ENCODE data around the gene DCX. TPM values are rescaled to one million over a fixed set of nuclear protein-coding genes. Genes with fewer than 3 reads are reported as not detected.

Gene DCX
- total RNA-seq, 1 experiment from 2014 or later: not detected

- H3K27ac ChIP-seq (ENCODE audit: low read depth, low read length): no peak overlapping the region
- CTCF ChIA-PET: no interaction called here
- H3K4me2 ChIP-seq (ENCODE audit: low read length): no peak overlapping the region
- H3K36me3 ChIP-seq (ENCODE audit: control insufficient read depth in 1 of 2, insufficient read depth in 2 of 2, low read length in 2 of 2): no peaks in the 10 kb centered on the region
- no peaks in the 10 kb centered on the region for H3K79me2 ChIP-seq (ENCODE audit: insufficient read depth, low read length)
- no peaks in the 10 kb centered on the region for H3K4me1 ChIP-seq (ENCODE audit: control insufficient read depth in 1 of 2, insufficient read depth in 2 of 2, low read length in 2 of 2)
- RAD21 ChIA-PET (ENCODE audit: low non-redundant PET in 1 of 2, low total read pairs in 2 of 2, uncharacterized antibody in 2 of 2, unreplicated experiment in 2 of 2): no interaction called here
- H4K20me1 ChIP-seq (ENCODE audit: insufficient read depth): no peaks in the 10 kb centered on the region
- no peak for TF ChIP-seq RAD21 (IDR thresholded peaks at IDR 0.05; ENCODE audit: low read depth)
- TF ChIP-seq MAX (IDR thresholded peaks at IDR 0.05): no peak
- no peak for TF ChIP-seq YY1 (IDR thresholded peaks at IDR 0.05; ENCODE audit: extremely low read depth, insufficient replicate concordance, low read depth, low read length)
- no peak for TF ChIP-seq SRF (IDR thresholded peaks at IDR 0.05; ENCODE audit: low read depth)
- TF ChIP-seq EZH2 (IDR thresholded peaks at IDR 0.05): no peak
- no peak for TF ChIP-seq REST (IDR thresholded peaks at IDR 0.05; ENCODE audit: low read depth)
- TF ChIP-seq ATF3 (IDR thresholded peaks at IDR 0.05): no peak
- no peak for TF ChIP-seq ZNF274 (IDR thresholded peaks at IDR 0.05; ENCODE audit: low read depth, low read length)
- no peak for TF ChIP-seq SIN3A (IDR thresholded peaks at IDR 0.05; ENCODE audit: low read depth)
- TF ChIP-seq CBX3 (IDR thresholded peaks at IDR 0.05; ENCODE audit: low read depth): no peak
- no peak overlapping the region for H3K4me3 ChIP-seq (replicated peaks in 1 of 2; ENCODE audit: low read depth in 1 of 2, low read length in 2 of 2)
- 0 out of 2 replicates have a peak, but pooled peaks cover 20% of the 10 kb centered on the region for H3K27me3 ChIP-seq (ENCODE audit: insufficient read depth, low read length)
- DNase-seq (ENCODE audit: low read depth, low spot score) (no peak), ATAC-seq (no peak)
- no peaks in the 10 kb centered on the region for H3K9me3 ChIP-seq (ENCODE audit: control insufficient read depth in 1 of 2, insufficient read depth in 1 of 2, low read depth in 1 of 2, low read length in 2 of 2)
- no peaks in the 10 kb centered on the region for H3K9me2 ChIP-seq (ENCODE audit: insufficient read depth)
- intact Hi-C loops (cut with micrococcal nuclease): no loop called here
- no TSS peak for BruUV-seq (replicated peaks)
- H3K9ac ChIP-seq (ENCODE audit: low read length): no peak overlapping the region
- no peak overlapping the region for H2AFZ ChIP-seq (ENCODE audit: low read depth, low read length, poor library complexity, severe bottlenecking)
- POLR2A ChIA-PET: no interaction called here
Observed at GRCh38 chrX:111262086-111262485, 149.9 kb downstream of the DCX start.

Data from HCT116 (cell line).